ENCODE results near the gene CTTNBP2. TPM values are rescaled to one million over a fixed set of nuclear protein-coding genes. Genes with fewer than 3 reads are reported as not detected.

The CTTNBP2 gene
- total RNA-seq, 1 donor from 2014 or later = 0.18 TPM

DNA sequence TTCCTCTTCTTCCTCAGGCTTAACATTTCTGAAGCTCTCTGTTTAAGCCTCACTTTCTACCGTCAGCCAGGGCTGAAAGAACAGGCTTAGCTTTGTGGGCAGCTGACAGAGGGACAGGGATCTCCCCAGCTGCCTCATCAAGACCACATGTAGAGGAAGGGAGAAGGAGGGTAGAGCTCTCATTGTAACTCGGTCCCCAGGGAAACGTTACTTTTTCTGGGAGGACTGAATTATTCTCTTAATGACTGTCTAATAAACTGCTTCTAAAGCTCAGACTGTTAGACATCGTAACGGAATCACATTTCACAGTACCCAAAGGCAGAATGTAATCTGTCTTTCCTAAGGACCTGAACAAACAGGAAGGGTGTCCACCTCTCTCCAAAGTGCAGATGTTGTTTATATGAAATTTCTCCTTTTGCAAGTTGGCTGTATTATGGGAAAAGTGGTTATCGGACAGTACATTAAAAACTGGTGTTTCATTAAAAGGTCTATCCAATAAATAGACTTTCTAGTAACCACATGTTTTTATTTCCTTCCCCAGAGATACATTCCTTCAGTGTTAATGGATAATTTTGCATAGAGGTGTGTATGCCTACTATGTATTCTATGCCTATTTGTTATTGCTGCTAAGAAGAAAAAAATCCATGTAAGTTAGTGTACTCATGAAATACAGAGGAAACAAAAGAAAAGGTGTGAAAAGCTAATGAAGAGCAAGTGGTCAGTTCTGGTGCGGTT lies 144.2 kb downstream of the CTTNBP2 start:
- no peak overlapping the region for H3K4me3 Mint-ChIP-seq
- intact Hi-C loops (cut with micrococcal nuclease) = no loop called here
- no peaks in the 10 kb centered on the region for H3K4me1 Mint-ChIP-seq
- no peaks in the 10 kb centered on the region for H3K36me3 Mint-ChIP-seq (ENCODE audit: low read depth)
- peaks cover 16% of the 10 kb centered on the region for H3K27me3 Mint-ChIP-seq
- no peaks in the 10 kb centered on the region for H3K9me3 Mint-ChIP-seq
- ChIA-PET CTCF (no interaction called here), POLR2A (no interaction called here)
- DNase-seq (no peak), ATAC-seq (ENCODE audit: low read depth) (no peak)
- H3K27ac Mint-ChIP-seq = no peak overlapping the region
- TF ChIP-seq, protein P1, sequence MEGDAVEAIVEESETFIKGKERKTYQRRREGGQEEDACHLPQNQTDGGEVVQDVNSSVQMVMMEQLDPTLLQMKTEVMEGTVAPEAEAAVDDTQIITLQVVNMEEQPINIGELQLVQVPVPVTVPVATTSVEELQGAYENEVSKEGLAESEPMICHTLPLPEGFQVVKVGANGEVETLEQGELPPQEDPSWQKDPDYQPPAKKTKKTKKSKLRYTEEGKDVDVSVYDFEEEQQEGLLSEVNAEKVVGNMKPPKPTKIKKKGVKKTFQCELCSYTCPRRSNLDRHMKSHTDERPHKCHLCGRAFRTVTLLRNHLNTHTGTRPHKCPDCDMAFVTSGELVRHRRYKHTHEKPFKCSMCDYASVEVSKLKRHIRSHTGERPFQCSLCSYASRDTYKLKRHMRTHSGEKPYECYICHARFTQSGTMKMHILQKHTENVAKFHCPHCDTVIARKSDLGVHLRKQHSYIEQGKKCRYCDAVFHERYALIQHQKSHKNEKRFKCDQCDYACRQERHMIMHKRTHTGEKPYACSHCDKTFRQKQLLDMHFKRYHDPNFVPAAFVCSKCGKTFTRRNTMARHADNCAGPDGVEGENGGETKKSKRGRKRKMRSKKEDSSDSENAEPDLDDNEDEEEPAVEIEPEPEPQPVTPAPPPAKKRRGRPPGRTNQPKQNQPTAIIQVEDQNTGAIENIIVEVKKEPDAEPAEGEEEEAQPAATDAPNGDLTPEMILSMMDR (IDR thresholded peaks at IDR 0.05) = no peak

DNA sequence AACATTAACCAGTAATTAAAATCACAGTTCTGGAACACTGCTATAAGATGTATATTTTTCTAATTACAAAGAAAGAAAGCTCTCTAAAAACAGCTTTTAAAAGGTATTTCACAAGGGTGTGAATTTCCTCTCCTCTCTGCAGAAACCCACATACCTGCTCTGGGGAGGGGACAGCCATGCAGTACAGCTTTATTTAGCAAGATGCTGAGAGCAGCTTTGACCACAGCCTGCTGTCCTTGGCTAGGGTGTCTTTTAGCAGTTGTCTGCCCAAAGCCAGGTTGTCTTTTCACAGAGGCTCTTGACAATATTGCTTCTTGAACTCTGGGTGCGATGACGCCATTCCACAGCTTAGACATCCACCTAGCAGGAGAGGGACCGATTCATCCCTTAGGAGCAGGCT lies 148.3 kb downstream of the CTTNBP2 start:
- Mint-ChIP-seq H3K27me3 (peaks cover 8% of the 10 kb centered on the region), H3K4me1 (no peaks in the 10 kb centered on the region), H3K36me3 (ENCODE audit: low read depth) (no peaks in the 10 kb centered on the region), H3K4me3 (no peak overlapping the region), H3K27ac (no peak overlapping the region), H3K9me3 (no peaks in the 10 kb centered on the region)
- ATAC-seq (ENCODE audit: low read depth) (no peak), DNase-seq (no peak)
- POLR2A ChIA-PET = no interaction called here
- TF ChIP-seq, protein P1 (IDR thresholded peaks at IDR 0.05) = no peak
- intact Hi-C loops (cut with micrococcal nuclease) = no loop called here
- CTCF ChIA-PET = no interaction called here

DNA sequence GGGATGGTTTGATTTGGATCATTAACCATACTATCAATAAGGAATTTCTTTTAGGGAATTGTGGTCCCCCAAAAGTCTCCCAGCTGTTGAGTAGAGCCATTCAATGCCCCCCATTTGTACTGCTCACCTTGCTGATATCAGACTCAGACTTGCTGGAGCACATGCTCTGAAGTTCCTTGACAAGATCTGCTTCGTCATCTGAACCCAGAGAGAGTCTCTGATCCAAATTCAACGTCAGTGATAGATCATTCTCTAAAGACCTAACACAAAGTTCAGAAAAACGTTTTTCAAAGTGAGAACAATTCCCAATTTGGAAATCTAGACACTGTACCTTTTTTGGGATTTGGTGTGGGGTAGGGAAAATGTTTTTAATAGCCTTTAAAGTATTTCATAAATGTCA lies 153.9 kb downstream of the CTTNBP2 start:
- ATAC-seq (ENCODE audit: low read depth) (no peak), DNase-seq (no peak)
- TF ChIP-seq, protein P1 (IDR thresholded peaks at IDR 0.05) = no peak
- no peaks in the 10 kb centered on the region for H3K9me3 Mint-ChIP-seq
- intact Hi-C loops (cut with micrococcal nuclease) = loop anchor here (5.0 kb wide), 1 partner anchor 507 kb away; no protein-coding TSS in a partner anchor
- no peaks in the 10 kb centered on the region for H3K36me3 Mint-ChIP-seq (ENCODE audit: low read depth)
- H3K27ac Mint-ChIP-seq = no peak overlapping the region
- ChIA-PET POLR2A (no interaction called here), CTCF (no interaction called here)
- H3K4me3 Mint-ChIP-seq = no peak overlapping the region
- H3K27me3 Mint-ChIP-seq = peaks cover 4% of the 10 kb centered on the region
- no peaks in the 10 kb centered on the region for H3K4me1 Mint-ChIP-seq

DNA sequence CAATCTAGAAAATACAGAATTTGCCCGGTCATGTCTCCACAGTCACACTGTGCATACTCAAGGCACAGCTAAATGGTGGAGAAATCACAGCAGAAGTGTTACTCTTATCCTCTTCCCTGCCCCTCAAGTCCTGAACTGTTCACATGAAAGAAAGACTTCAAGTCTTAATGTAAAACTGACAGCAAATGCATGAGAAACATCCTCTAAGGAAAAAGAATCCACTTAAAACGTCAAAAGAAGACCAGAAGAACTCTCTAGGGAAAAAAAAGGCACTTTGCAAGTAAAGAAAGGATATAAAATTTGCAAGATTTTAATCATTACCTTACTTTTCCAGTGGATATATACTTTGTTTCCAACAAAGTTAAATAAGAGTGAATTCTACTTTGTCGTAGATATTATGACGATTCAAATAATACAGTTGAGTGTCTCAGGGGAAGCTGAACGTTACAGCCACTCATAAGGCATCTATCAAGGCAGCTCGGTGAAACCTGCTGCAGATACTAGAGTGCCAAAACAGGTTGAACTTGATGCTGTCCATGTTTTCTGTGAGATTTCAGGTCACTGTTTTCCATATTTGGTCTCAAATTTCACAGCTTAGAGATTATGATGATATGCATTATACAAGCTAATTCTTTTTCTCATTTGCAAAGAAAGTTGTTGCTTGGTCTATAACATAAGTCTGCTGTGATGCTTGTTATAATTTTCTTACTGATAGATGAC lies 155.0 kb downstream of the CTTNBP2 start:
- ATAC-seq (ENCODE audit: low read depth) (no peak), DNase-seq (no peak)
- intact Hi-C loops (cut with micrococcal nuclease) = loop anchor here (5.0 kb wide), 1 partner anchor 506 kb away; no protein-coding TSS in a partner anchor
- no peaks in the 10 kb centered on the region for H3K4me1 Mint-ChIP-seq
- peaks cover 5% of the 10 kb centered on the region for H3K27me3 Mint-ChIP-seq
- no peaks in the 10 kb centered on the region for H3K9me3 Mint-ChIP-seq
- POLR2A ChIA-PET = no interaction called here
- CTCF ChIA-PET = interaction anchor here (0.8 kb wide), 1 partner anchor 1626 kb away, joined by 3 read pairs; no protein-coding TSS in a partner anchor
- H3K36me3 Mint-ChIP-seq (ENCODE audit: low read depth) = no peaks in the 10 kb centered on the region
- no peak overlapping the region for H3K4me3 Mint-ChIP-seq
- no peak overlapping the region for H3K27ac Mint-ChIP-seq
- TF ChIP-seq, protein P1 (IDR thresholded peaks at IDR 0.05) = no peak

DNA sequence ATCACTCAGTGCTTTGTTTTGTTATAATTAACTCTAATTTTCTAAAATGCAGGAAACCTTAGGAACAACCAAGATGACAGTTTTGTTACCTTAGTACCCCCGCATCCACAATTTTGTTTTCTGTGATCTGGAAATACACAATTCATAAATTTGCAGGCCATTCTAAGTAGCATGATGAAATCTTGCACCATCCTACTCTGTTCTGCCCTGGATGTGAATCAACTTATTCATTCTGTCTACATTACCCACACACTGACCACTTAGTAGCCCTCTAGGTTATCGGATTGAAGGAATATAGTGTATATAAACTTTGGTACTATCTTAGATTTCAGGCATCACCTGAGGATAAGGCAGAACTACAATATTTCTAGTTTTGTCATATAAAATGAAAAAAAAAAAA lies 155.9 kb downstream of the CTTNBP2 start:
- peaks cover 5% of the 10 kb centered on the region for H3K27me3 Mint-ChIP-seq

More for the DNA sequence above, 155.9 kb downstream of the CTTNBP2 start:
- Mint-ChIP-seq H3K36me3 (ENCODE audit: low read depth) (no peaks in the 10 kb centered on the region), H3K4me1 (no peaks in the 10 kb centered on the region), H3K27ac (no peak overlapping the region), H3K9me3 (no peaks in the 10 kb centered on the region), H3K4me3 (no peak overlapping the region)
- TF ChIP-seq, protein P1 (IDR thresholded peaks at IDR 0.05) = no peak
- DNase-seq (no peak), ATAC-seq (ENCODE audit: low read depth) (no peak)
- POLR2A ChIA-PET = no interaction called here
- CTCF ChIA-PET = interaction anchor here (0.8 kb wide), 1 partner anchor 1625 kb away, joined by 3 read pairs; no protein-coding TSS in a partner anchor
- intact Hi-C loops (cut with micrococcal nuclease) = loop anchor here (2.0 to 5.0 kb wide), 2 partner anchors 505 to 787 kb away; no protein-coding TSS in a partner anchor

Data from activated B cell treated with CpG ODN at 0.5 μM for 24 hours (primary cell).